Measurements from ENCODE around the gene FSHR. TPM values are rescaled to one million over a fixed set of nuclear protein-coding genes. Genes with fewer than 3 reads are reported as not detected.

The FSHR gene
- total RNA-seq, 1 donor from 2014 or later, result not detected

DNA sequence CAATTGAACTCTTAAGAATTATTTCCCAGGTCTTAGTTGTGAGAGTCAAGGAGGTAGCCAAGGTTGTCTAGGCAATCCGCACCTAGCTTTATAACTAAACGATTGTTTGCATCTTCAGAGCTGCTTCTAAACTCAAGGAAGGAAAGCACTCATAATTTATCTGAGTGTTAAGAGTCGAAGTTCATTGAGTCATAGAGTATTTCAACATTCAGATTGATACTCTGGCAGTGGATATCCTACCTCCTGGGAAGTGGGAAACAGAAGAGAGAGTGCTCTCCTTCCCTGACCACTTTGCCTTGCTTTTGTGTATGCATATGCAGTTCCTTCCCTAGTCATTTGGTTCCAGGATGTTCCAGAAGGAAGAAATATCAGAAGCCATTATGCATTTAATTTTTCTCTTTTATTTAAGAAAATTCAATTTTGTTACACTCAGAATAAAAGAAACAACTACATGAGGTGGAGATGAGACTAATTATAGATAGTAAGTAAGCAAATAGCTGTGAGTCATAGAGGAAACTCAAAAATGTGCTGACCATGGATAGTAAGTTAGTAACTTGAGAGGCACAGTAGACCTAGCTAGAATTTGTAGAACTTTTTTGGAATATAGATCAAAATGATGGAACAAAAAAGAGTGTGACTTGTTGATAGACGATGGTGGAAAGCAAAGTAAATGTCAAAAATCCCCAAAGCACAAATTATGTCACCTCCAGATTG is 35.4 kb upstream of the FSHR start:
- Histone ChIP-seq H3K4me1 (no peaks in the 10 kb centered on the region), H3K4me3 (no peak overlapping the region), H3K36me3 (no peaks in the 10 kb centered on the region), H3K27me3 (no peaks in the 10 kb centered on the region), H3K27ac (no peak overlapping the region), H3K9me3 (no peaks in the 10 kb centered on the region)
- no peak for DNase-seq (ENCODE audit: extremely low spot score in 2 of 2)
- TF ChIP-seq, protein P1, sequence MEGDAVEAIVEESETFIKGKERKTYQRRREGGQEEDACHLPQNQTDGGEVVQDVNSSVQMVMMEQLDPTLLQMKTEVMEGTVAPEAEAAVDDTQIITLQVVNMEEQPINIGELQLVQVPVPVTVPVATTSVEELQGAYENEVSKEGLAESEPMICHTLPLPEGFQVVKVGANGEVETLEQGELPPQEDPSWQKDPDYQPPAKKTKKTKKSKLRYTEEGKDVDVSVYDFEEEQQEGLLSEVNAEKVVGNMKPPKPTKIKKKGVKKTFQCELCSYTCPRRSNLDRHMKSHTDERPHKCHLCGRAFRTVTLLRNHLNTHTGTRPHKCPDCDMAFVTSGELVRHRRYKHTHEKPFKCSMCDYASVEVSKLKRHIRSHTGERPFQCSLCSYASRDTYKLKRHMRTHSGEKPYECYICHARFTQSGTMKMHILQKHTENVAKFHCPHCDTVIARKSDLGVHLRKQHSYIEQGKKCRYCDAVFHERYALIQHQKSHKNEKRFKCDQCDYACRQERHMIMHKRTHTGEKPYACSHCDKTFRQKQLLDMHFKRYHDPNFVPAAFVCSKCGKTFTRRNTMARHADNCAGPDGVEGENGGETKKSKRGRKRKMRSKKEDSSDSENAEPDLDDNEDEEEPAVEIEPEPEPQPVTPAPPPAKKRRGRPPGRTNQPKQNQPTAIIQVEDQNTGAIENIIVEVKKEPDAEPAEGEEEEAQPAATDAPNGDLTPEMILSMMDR (IDR thresholded peaks at IDR 0.05), result no peak
- TF ChIP-seq POLR2A (IDR thresholded peaks at IDR 0.05), result no peak
- TF ChIP-seq POLR2AphosphoS5 (IDR thresholded peaks at IDR 0.05; ENCODE audit: insufficient read depth in 1 of 2, low read depth in 1 of 2), result no peak
- intact Hi-C loops (cut with DNase I), result no loop called here

DNA sequence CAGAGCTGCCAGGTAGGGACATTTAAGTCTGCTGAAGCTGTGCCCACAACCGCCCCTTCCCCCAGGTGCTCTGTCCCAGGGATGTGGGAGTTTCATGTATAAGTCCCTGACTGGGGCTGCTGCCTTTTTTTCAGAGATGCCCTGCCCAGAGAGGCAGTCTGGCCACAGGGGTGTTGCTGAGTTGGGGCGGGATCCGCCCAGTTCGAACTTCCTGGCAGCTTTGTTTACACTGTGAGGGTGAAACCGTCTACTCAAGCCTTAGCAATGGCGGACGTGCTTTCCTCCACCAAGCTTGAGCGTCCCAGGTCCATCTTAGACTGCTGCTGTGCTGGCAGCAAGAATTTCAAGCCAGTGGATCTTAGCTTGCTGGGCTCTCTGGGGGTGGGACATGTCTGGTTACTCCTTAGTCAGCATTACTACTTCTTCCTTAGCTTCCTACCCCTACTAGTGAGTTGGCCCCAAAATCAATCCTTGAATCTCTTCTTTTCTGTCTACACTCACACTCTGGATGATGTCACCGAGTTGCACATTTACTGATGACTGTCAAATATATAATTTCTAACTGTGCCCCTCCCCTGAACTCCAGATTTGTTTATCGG is 31.8 kb upstream of the FSHR start:
- no peaks in the 10 kb centered on the region for H3K36me3 ChIP-seq
- intact Hi-C loops (cut with DNase I), result no loop called here
- DNase-seq (ENCODE audit: extremely low spot score in 2 of 2), result no peak

DNA sequence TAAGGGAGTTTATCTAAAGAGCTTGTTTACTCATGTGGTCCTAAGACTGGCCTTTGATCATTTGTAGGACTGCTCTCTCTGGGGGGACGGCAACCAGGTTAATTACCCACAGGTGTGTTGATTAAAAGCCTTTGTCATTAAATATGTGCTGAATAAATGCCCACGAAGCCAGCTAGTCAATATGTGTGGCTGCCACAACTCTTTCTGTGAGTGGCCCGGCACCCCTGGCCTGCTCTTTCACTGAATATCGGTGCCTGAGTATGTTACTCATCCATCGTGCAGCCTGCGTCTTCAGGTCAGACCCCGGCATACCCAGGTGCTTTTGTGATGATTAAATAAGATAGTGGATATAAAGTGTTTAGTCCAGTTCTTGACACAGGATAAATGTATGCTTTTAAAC is 24.3 kb upstream of the FSHR start:
- intact Hi-C loops (cut with DNase I), result no loop called here
- Histone ChIP-seq H3K4me1 (no peaks in the 10 kb centered on the region), H3K9me3 (no peaks in the 10 kb centered on the region), H3K27me3 (no peaks in the 10 kb centered on the region), H3K36me3 (no peaks in the 10 kb centered on the region), H3K4me3 (no peak overlapping the region), H3K27ac (no peak overlapping the region)
- no peak for DNase-seq (ENCODE audit: extremely low spot score in 2 of 2)
- no peak for TF ChIP-seq POLR2AphosphoS5 (IDR thresholded peaks at IDR 0.05; ENCODE audit: insufficient read depth in 1 of 2, low read depth in 1 of 2)
- TF ChIP-seq POLR2A (IDR thresholded peaks at IDR 0.05), result no peak
- TF ChIP-seq, protein P1 (IDR thresholded peaks at IDR 0.05), result no peak

More for the DNA sequence above, 31.8 kb upstream of the FSHR start:
- TF ChIP-seq POLR2A (IDR thresholded peaks at IDR 0.05) (no peak), POLR2AphosphoS5 (IDR thresholded peaks at IDR 0.05; ENCODE audit: insufficient read depth in 1 of 2, low read depth in 1 of 2) (no peak)
- TF ChIP-seq, protein P1 (IDR thresholded peaks at IDR 0.05), result no peak
- Histone ChIP-seq H3K9me3 (no peaks in the 10 kb centered on the region), H3K4me1 (no peaks in the 10 kb centered on the region), H3K27ac (no peak overlapping the region), H3K4me3 (no peak overlapping the region), H3K27me3 (no peaks in the 10 kb centered on the region)

DNA sequence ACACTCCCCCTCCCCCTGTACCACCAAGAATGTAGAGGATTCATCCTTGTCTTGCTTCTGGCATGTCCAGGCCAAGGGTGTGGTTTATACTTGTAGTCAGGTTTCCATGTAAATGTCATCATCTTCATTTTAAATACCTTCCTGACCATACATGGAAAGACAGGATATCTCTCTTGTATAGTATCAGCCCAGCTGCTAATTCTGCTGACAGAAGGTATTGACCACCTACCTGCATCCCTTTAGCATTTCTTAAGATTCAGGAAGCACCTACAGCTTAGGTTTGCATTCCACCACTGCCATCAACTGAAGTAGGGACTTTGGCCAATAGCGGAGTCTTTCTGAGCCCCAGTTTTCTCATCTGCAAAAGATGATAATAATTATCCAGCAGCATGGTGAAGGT is 22.9 kb upstream of the FSHR start:
- DNase-seq (ENCODE audit: extremely low spot score in 2 of 2), result no peak
- TF ChIP-seq POLR2AphosphoS5 (IDR thresholded peaks at IDR 0.05; ENCODE audit: insufficient read depth in 1 of 2, low read depth in 1 of 2) (no peak), POLR2A (IDR thresholded peaks at IDR 0.05) (no peak)
- TF ChIP-seq, protein P1 (IDR thresholded peaks at IDR 0.05), result no peak
- no peaks in the 10 kb centered on the region for H3K36me3 ChIP-seq
- intact Hi-C loops (cut with DNase I), result no loop called here
- no peak overlapping the region for H3K27ac ChIP-seq
- H3K4me1 ChIP-seq, result no peaks in the 10 kb centered on the region
- H3K27me3 ChIP-seq, result no peaks in the 10 kb centered on the region
- H3K9me3 ChIP-seq, result no peaks in the 10 kb centered on the region
- H3K4me3 ChIP-seq, result no peak overlapping the region

DNA sequence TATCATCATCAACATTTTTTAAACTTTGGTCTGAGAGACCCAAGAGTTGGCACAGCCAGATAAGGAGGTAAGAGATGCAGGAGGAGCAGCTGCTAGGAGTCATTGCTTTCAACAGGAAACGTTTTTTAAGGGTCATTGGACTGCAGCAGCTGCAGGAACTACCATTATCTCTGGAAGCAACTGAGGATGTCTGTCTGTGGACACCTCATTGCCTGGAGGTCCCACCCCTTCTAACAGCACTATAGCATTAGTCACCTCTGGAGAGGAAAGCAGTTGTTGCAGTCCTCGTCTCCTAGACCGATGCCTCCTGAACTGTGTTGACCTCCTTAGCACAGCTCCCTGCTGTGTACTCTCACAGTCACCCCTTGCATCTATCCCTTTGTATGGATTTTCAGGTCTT is 21.5 kb upstream of the FSHR start:
- H3K27me3 ChIP-seq, result no peaks in the 10 kb centered on the region
- TF ChIP-seq, protein P1 (IDR thresholded peaks at IDR 0.05), result no peak
- TF ChIP-seq POLR2AphosphoS5 (IDR thresholded peaks at IDR 0.05; ENCODE audit: insufficient read depth in 1 of 2, low read depth in 1 of 2) (no peak), POLR2A (IDR thresholded peaks at IDR 0.05) (no peak)
- H3K9me3 ChIP-seq, result no peaks in the 10 kb centered on the region
- H3K4me1 ChIP-seq, result no peaks in the 10 kb centered on the region
- no peaks in the 10 kb centered on the region for H3K36me3 ChIP-seq
- no peak for DNase-seq (ENCODE audit: extremely low spot score in 2 of 2)
- intact Hi-C loops (cut with DNase I), result no loop called here
- no peak overlapping the region for H3K4me3 ChIP-seq
- H3K27ac ChIP-seq, result no peak overlapping the region
